T-helper 17 cell (primary cell): ENCODE data around the gene TNFRSF1A. TPM values are rescaled to one million over a fixed set of nuclear protein-coding genes. Genes with fewer than 3 reads are reported as not detected.

Experiments
- ATAC-seq: fragments of 150-1000 bp; cut with Tn5 transposase; 2 replicates; pipeline ENCODE4 v1.10.0; 2021; ENCODE audit warnings: mild to moderate bottlenecking, moderate library complexity
- DNase-seq, 3 donors: peaks; one replicate each; pipeline versions ENCODE4 v3.0.0 to v3.0.0-alpha.2; 2020 to 2021
- H3K9me3 ChIP-seq: one replicate; pipeline ENCODE4 v1.7.0; 2013; ENCODE audit warnings: low read length, mild to moderate bottlenecking; ENCODE audit not compliant: control insufficient read depth, poor library complexity, severe bottlenecking
- H3K27ac Mint-ChIP-seq: one replicate; pipeline ENCODE4 v1.8.0; 2022; ENCODE audit warnings: mild to moderate bottlenecking, moderate library complexity, mixed read lengths
- H3K27me3 Mint-ChIP-seq: one replicate; pipeline ENCODE4 v1.8.0; 2022; ENCODE audit warnings: mixed read lengths
- H3K36me3 Mint-ChIP-seq: one replicate; pipeline ENCODE4 v1.8.0; 2022; ENCODE audit warnings: low read depth, mixed read lengths
- H3K4me1 Mint-ChIP-seq: one replicate; pipeline ENCODE4 v1.8.0; 2022; ENCODE audit warnings: mild to moderate bottlenecking, mixed read lengths
- H3K4me3 Mint-ChIP-seq: one replicate; pipeline ENCODE4 v1.8.0; 2022; ENCODE audit warnings: mild to moderate bottlenecking, moderate library complexity, mixed read lengths
- total RNA-seq, 4 donors: library from RNA in 2 of 4; stranded (reverse) in 2 of 4; gene quantifications; one replicate each; pipeline ENCODE4 v1.2.3 and lab custom pipeline; 2022 to 2026

The TNFRSF1A gene
- total RNA-seq, 2 donors from 2014 or later = 22.4 to 23.0 TPM

- H3K4me1 Mint-ChIP-seq = peaks cover 34% of the 10 kb centered on the region
- no peaks in the 10 kb centered on the region for H3K27me3 Mint-ChIP-seq
- peaks cover 15% of the 10 kb centered on the region for H3K36me3 Mint-ChIP-seq
- H3K27ac Mint-ChIP-seq = no peak overlapping the region
- peak overlapping the region; percentile 70 for H3K4me3 Mint-ChIP-seq
- DNase-seq (no peak), ATAC-seq (no peak)
- no peaks in the 10 kb centered on the region for H3K9me3 ChIP-seq
Observed at GRCh38 chr12:6333566-6333965, 8.3 kb downstream of the TNFRSF1A start.

GRCh38 chr12:6333029-6333428 is 8.8 kb downstream of the TNFRSF1A start:
- Mint-ChIP-seq H3K27ac (peak overlapping the region; percentile 88), H3K27me3 (no peaks in the 10 kb centered on the region), H3K36me3 (peaks cover 15% of the 10 kb centered on the region), H3K4me3 (peak overlapping the region; percentile 70), H3K4me1 (peaks cover 34% of the 10 kb centered on the region)
- ATAC-seq = no peak
- H3K9me3 ChIP-seq = no peaks in the 10 kb centered on the region
- DNase-seq = no peak

- no peak for DNase-seq
- H3K4me3 Mint-ChIP-seq = peak overlapping the region; percentile 70
- ATAC-seq = no peak
Observed at GRCh38 chr12:6332459-6332858, 9.4 kb downstream of the TNFRSF1A start.

GRCh38 chr12:6330999-6331714 is 10.7 kb downstream of the TNFRSF1A start:
- Mint-ChIP-seq H3K4me1 (peaks cover 40% of the 10 kb centered on the region), H3K36me3 (peaks cover 15% of the 10 kb centered on the region), H3K27me3 (no peaks in the 10 kb centered on the region), H3K4me3 (no peak overlapping the region), H3K27ac (peak overlapping the region; percentile 88)
- ATAC-seq = no peak
- no peaks in the 10 kb centered on the region for H3K9me3 ChIP-seq
- no peak for DNase-seq

More at GRCh38 chr12:6332459-6332858, 9.4 kb downstream of the TNFRSF1A start:
- Mint-ChIP-seq H3K27ac (peak overlapping the region; percentile 88), H3K36me3 (peaks cover 15% of the 10 kb centered on the region), H3K4me1 (peaks cover 34% of the 10 kb centered on the region), H3K27me3 (no peaks in the 10 kb centered on the region)
- no peaks in the 10 kb centered on the region for H3K9me3 ChIP-seq

- ATAC-seq (peak; percentile 68), DNase-seq (no peak)
- peaks cover 36% of the 10 kb centered on the region for H3K4me1 Mint-ChIP-seq
- no peak overlapping the region for H3K4me3 Mint-ChIP-seq
- no peaks in the 10 kb centered on the region for H3K9me3 ChIP-seq
- peaks cover 15% of the 10 kb centered on the region for H3K36me3 Mint-ChIP-seq
- no peaks in the 10 kb centered on the region for H3K27me3 Mint-ChIP-seq
- no peak overlapping the region for H3K27ac Mint-ChIP-seq
Observed at GRCh38 chr12:6330192-6330591, 11.7 kb downstream of the TNFRSF1A start.

- no peaks in the 10 kb centered on the region for H3K9me3 ChIP-seq
- ATAC-seq (no peak), DNase-seq (no peak)
- no peak overlapping the region for H3K27ac Mint-ChIP-seq
- no peak overlapping the region for H3K4me3 Mint-ChIP-seq
- H3K27me3 Mint-ChIP-seq = no peaks in the 10 kb centered on the region
- peaks cover 37% of the 10 kb centered on the region for H3K4me1 Mint-ChIP-seq
- peaks cover 15% of the 10 kb centered on the region for H3K36me3 Mint-ChIP-seq
Observed at GRCh38 chr12:6329703-6330064, 12.2 kb downstream of the TNFRSF1A start.

GRCh38 chr12:6328945-6329702 is 12.8 kb downstream of the TNFRSF1A start:
- Mint-ChIP-seq H3K4me1 (peaks cover 40% of the 10 kb centered on the region), H3K27me3 (no peaks in the 10 kb centered on the region), H3K27ac (no peak overlapping the region), H3K4me3 (no peak overlapping the region), H3K36me3 (peaks cover 15% of the 10 kb centered on the region)
- ATAC-seq (no peak), DNase-seq (no peak)
- H3K9me3 ChIP-seq = no peaks in the 10 kb centered on the region

- H3K4me1 Mint-ChIP-seq = peaks cover 40% of the 10 kb centered on the region
- H3K27ac Mint-ChIP-seq = no peak overlapping the region
- no peaks in the 10 kb centered on the region for H3K27me3 Mint-ChIP-seq
- H3K36me3 Mint-ChIP-seq = peaks cover 10% of the 10 kb centered on the region
- ATAC-seq (no peak), DNase-seq (no peak)
- H3K9me3 ChIP-seq = no peaks in the 10 kb centered on the region
- no peak overlapping the region for H3K4me3 Mint-ChIP-seq
Observed at GRCh38 chr12:6328045-6328779, 13.7 kb downstream of the TNFRSF1A start.

GRCh38 chr12:6327229-6328041 is 14.4 kb downstream of the TNFRSF1A start:
- no peak for ATAC-seq
- Mint-ChIP-seq H3K27me3 (no peaks in the 10 kb centered on the region), H3K4me1 (peaks cover 36% of the 10 kb centered on the region), H3K4me3 (no peak overlapping the region), H3K36me3 (peaks cover 5% of the 10 kb centered on the region), H3K27ac (peak overlapping the region; percentile 69)
- H3K9me3 ChIP-seq = no peaks in the 10 kb centered on the region
- no peak for DNase-seq

GRCh38 chr12:6326316-6327228 is 15.3 kb downstream of the TNFRSF1A start:
- DNase-seq (no peak), ATAC-seq (no peak)
- peak overlapping the region; percentile 69 for H3K27ac Mint-ChIP-seq
- H3K4me3 Mint-ChIP-seq = no peak overlapping the region
- peaks cover 35% of the 10 kb centered on the region for H3K4me1 Mint-ChIP-seq
- peaks cover 4% of the 10 kb centered on the region for H3K36me3 Mint-ChIP-seq
- no peaks in the 10 kb centered on the region for H3K27me3 Mint-ChIP-seq
- no peaks in the 10 kb centered on the region for H3K9me3 ChIP-seq

GRCh38 chr12:6324936-6325750 is 16.7 kb downstream of the TNFRSF1A start:
- ATAC-seq (no peak), DNase-seq (no peak)
- H3K36me3 Mint-ChIP-seq = no peaks in the 10 kb centered on the region
- no peaks in the 10 kb centered on the region for H3K9me3 ChIP-seq
- H3K27ac Mint-ChIP-seq = peak overlapping the region; percentile 79
- peak overlapping the region; percentile 65 for H3K4me3 Mint-ChIP-seq
- H3K27me3 Mint-ChIP-seq = no peaks in the 10 kb centered on the region
- peaks cover 33% of the 10 kb centered on the region for H3K4me1 Mint-ChIP-seq
